Measurements from ENCODE around the gene VPS16. TPM values are rescaled to one million over a fixed set of nuclear protein-coding genes. Genes with fewer than 3 reads are reported as not detected.

The VPS16 gene
- total RNA-seq, 1 experiment from 2014 or later: 22.2 TPM

DNA sequence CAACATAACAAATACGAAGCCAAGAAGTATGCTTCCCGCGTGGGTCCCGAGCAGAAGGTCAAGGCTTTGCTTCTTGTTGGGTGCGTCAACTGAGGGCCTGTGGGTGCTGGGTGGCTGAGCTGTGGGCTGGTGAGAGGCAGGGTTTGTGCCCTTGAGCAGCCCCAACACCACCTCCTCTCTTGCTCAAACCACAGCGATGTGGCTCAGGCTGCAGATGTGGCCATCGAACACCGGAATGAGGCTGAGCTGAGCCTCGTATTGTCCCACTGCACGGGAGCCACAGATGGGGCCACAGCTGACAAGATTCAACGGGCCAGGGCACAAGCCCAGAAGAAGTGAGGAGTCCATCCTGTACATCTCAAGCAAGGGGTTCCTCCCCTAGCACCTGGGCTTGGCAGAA, 25.7 kb downstream of the VPS16 start:
- no TSS peak for BruUV-seq (replicated peaks)
- Mint-ChIP-seq H3K4me1 (ENCODE audit: low read depth, unreplicated experiment) (peaks cover 21% of the 10 kb centered on the region), H3K4me3 (ENCODE audit: low read depth, unreplicated experiment) (no peak overlapping the region), H3K9me3 (ENCODE audit: low read depth, unreplicated experiment) (no peaks in the 10 kb centered on the region), H3K27ac (ENCODE audit: unreplicated experiment) (no peak overlapping the region), H3K36me3 (ENCODE audit: insufficient read depth, unreplicated experiment) (peaks cover 3% of the 10 kb centered on the region), H3K27me3 (ENCODE audit: unreplicated experiment) (no peaks in the 10 kb centered on the region)
- CTCF ChIA-PET: no interaction called here
- TF ChIP-seq, protein P1, sequence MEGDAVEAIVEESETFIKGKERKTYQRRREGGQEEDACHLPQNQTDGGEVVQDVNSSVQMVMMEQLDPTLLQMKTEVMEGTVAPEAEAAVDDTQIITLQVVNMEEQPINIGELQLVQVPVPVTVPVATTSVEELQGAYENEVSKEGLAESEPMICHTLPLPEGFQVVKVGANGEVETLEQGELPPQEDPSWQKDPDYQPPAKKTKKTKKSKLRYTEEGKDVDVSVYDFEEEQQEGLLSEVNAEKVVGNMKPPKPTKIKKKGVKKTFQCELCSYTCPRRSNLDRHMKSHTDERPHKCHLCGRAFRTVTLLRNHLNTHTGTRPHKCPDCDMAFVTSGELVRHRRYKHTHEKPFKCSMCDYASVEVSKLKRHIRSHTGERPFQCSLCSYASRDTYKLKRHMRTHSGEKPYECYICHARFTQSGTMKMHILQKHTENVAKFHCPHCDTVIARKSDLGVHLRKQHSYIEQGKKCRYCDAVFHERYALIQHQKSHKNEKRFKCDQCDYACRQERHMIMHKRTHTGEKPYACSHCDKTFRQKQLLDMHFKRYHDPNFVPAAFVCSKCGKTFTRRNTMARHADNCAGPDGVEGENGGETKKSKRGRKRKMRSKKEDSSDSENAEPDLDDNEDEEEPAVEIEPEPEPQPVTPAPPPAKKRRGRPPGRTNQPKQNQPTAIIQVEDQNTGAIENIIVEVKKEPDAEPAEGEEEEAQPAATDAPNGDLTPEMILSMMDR (IDR thresholded peaks at IDR 0.05; ENCODE audit: unreplicated experiment): no peak
- DNase-seq: no peak
- intact Hi-C loops (cut with micrococcal nuclease; ENCODE audit: unreplicated experiment): no loop called here

DNA sequence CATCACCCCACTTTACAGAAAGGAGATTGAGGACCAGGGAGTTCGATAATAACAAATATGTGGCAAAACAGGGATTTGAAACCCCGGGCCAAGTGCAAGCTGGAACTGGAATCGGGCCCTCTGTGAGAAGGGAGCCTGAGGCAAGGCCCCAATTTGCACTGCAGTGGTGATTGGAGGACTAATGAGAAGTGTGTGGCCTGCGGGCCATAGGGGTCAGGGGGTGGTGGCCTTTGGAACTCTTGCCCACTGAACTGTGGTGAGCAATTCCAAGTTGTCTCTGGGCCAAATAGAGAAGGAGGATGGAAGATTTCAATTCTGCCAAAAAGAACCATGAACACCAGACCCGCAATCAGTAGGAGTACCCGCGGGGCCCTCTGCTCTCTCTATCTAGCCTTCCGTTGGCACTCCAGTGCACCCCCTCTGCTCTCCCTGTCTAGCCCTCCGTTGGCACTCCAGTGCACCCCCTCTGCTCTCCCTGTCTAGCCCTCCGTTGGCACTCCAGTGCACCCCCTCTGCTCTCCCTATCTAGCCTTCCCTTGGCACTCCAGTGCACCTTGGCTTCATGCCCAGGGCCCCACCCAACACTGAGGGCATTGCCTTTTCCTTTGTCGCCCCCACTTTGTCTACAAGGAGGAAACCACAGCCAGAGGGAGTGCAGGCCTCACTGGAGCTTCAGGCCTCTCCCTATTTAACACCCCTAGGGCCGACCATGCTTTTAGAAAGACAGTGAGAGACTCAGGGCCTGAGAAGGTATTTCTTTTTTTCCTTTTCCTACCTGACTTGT, 26.7 kb downstream of the VPS16 start:
- CTCF ChIA-PET: no interaction called here
- H3K36me3 Mint-ChIP-seq (ENCODE audit: insufficient read depth, unreplicated experiment): peaks cover 4% of the 10 kb centered on the region
- peaks cover 23% of the 10 kb centered on the region for H3K4me1 Mint-ChIP-seq (ENCODE audit: low read depth, unreplicated experiment)
- H3K9me3 Mint-ChIP-seq (ENCODE audit: low read depth, unreplicated experiment): no peaks in the 10 kb centered on the region
- TF ChIP-seq, protein P1 (IDR thresholded peaks at IDR 0.05; ENCODE audit: unreplicated experiment): no peak
- intact Hi-C loops (cut with micrococcal nuclease; ENCODE audit: unreplicated experiment): no loop called here
- no peaks in the 10 kb centered on the region for H3K27me3 Mint-ChIP-seq (ENCODE audit: unreplicated experiment)
- no peak for DNase-seq
- H3K4me3 Mint-ChIP-seq (ENCODE audit: low read depth, unreplicated experiment): no peak overlapping the region
- no TSS peak for BruUV-seq (replicated peaks)
- H3K27ac Mint-ChIP-seq (ENCODE audit: unreplicated experiment): no peak overlapping the region

DNA sequence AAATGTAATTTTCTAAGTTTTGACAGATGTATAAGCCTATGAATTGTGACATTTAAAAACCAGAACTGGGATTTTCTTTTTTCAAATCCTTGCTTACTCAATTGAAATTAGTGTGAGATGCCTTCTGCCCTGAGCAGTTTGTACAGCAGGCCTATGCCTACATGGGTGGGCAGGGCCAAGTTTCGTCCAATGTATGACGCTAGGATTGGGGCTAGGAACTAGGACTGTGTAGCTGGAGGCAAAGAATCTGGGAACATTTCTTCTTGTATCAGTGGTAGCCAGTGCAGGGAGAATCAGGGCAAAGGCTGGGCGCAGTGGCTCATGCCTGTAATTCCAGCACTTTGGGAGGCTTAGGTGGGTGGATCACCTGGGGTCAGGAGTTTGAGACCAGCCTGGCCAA, 28.8 kb downstream of the VPS16 start:
- H3K27ac Mint-ChIP-seq (ENCODE audit: unreplicated experiment): no peak overlapping the region
- intact Hi-C loops (cut with micrococcal nuclease; ENCODE audit: unreplicated experiment): no loop called here
- peaks cover 23% of the 10 kb centered on the region for H3K4me1 Mint-ChIP-seq (ENCODE audit: low read depth, unreplicated experiment)
- H3K9me3 Mint-ChIP-seq (ENCODE audit: low read depth, unreplicated experiment): no peaks in the 10 kb centered on the region
- TF ChIP-seq, protein P1 (IDR thresholded peaks at IDR 0.05; ENCODE audit: unreplicated experiment): no peak
- CTCF ChIA-PET: no interaction called here
- H3K36me3 Mint-ChIP-seq (ENCODE audit: insufficient read depth, unreplicated experiment): peaks cover 24% of the 10 kb centered on the region
- no TSS peak for BruUV-seq (replicated peaks)
- H3K4me3 Mint-ChIP-seq (ENCODE audit: low read depth, unreplicated experiment): no peak overlapping the region
- DNase-seq: no peak
- H3K27me3 Mint-ChIP-seq (ENCODE audit: unreplicated experiment): no peaks in the 10 kb centered on the region

DNA sequence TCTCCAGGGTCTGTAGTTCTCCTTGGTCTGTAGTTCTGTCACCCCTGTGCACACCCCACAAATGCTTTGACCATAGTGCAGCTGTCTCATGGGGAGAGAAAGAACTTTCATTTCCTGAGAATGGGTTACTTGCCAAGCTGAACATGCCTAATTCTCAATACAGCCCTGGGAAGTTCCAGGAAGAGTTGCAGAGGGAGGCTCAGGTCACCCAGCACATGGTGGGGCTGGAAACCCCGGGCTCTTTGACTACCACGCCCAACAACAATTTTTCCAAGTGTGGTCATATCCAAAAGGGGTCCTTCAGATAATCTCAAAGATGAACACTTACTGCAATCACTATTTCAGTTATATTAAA, 30.5 kb downstream of the VPS16 start:
- H3K27me3 Mint-ChIP-seq (ENCODE audit: unreplicated experiment): no peaks in the 10 kb centered on the region
- CTCF ChIA-PET: no interaction called here
- no peak overlapping the region for H3K27ac Mint-ChIP-seq (ENCODE audit: unreplicated experiment)
- intact Hi-C loops (cut with micrococcal nuclease; ENCODE audit: unreplicated experiment): no loop called here
- BruUV-seq (replicated peaks): no TSS peak
- TF ChIP-seq, protein P1 (IDR thresholded peaks at IDR 0.05; ENCODE audit: unreplicated experiment): no peak
- peaks cover 23% of the 10 kb centered on the region for H3K36me3 Mint-ChIP-seq (ENCODE audit: insufficient read depth, unreplicated experiment)
- H3K9me3 Mint-ChIP-seq (ENCODE audit: low read depth, unreplicated experiment): no peaks in the 10 kb centered on the region
- H3K4me1 Mint-ChIP-seq (ENCODE audit: low read depth, unreplicated experiment): peaks cover 39% of the 10 kb centered on the region
- H3K4me3 Mint-ChIP-seq (ENCODE audit: low read depth, unreplicated experiment): no peak overlapping the region
- no peak for DNase-seq
